Spleen (tissue), 11 donors: ENCODE results near the gene PPP1R16B. TPM values are rescaled to one million over a fixed set of nuclear protein-coding genes. Genes with fewer than 3 reads are reported as not detected.
A peak's percentile ranks its signal among the peaks of the same experiment; 100 is the strongest.

Source experiments
- DNase-seq: peaks from one replicate; pipeline ENCODE4 v3.0.0-alpha.2; 2020
- H3K27ac ChIP-seq, 8 donors: fragments of 200-600 bp; sonication (generic) in 7 of 8; 1 replicate in 4 of 8; 2 replicates in 4 of 8; pipeline versions ENCODE4 v1.5.0 to v1.8.0; 2016 to 2021; ENCODE audit warnings: inconsistent platforms in 4 of 8, mild to moderate bottlenecking in 4 of 8, moderate library complexity in 1 of 8
- H3K27me3 ChIP-seq, 7 donors: fragments of 200-600 bp; sonication (generic) in 6 of 7; replicated peaks in 1 of 7; 1 replicate in 4 of 7; 2 replicates in 3 of 7; pipeline versions ENCODE4 v1.5.0 to v1.8.0; 2016 to 2021; ENCODE audit warnings: inconsistent platforms in 3 of 7, mild to moderate bottlenecking in 1 of 7
- H3K36me3 ChIP-seq, 6 donors: fragments of 200-600 bp; sonication (generic) in 5 of 6; 1 replicate in 4 of 6; 2 replicates in 2 of 6; pipeline versions ENCODE4 v1.5.0 to v1.8.0; 2016 to 2021; ENCODE audit warnings: inconsistent platforms in 2 of 6
- H3K4me1 ChIP-seq, 6 donors: fragments of 200-600 bp; sonication (generic) in 5 of 6; 1 replicate in 3 of 6; 2 replicates in 3 of 6; pipeline versions ENCODE4 v1.5.0 to v1.8.0; 2016 to 2021; ENCODE audit warnings: inconsistent platforms in 3 of 6
- H3K4me3 ChIP-seq, 8 donors: fragments of 200-600 bp; sonication (generic) in 7 of 8; 1 replicate in 4 of 8; 2 replicates in 4 of 8; pipeline versions ENCODE4 v1.5.0 to v1.8.0; 2016 to 2021; ENCODE audit warnings: inconsistent platforms in 4 of 8, mild to moderate bottlenecking in 4 of 8, moderate library complexity in 2 of 8
- H3K9me3 ChIP-seq, 8 donors: fragments of 200-600 bp; sonication (generic) in 7 of 8; 1 replicate in 4 of 8; 2 replicates in 4 of 8; pipeline versions ENCODE4 v1.5.0 to v1.8.0; 2016 to 2021; ENCODE audit warnings: inconsistent platforms in 4 of 8
- POLR2A ChIP-seq, 3 donors: fragments of 450-650 bp; IDR thresholded peaks; one replicate each; pipeline ENCODE4 v1.5.1; 2017; ENCODE audit warnings: antibody characterized with exemption in 3 of 3, mild to moderate bottlenecking in 1 of 3
- POLR2AphosphoS5 ChIP-seq, 3 donors: sonication (generic); formaldehyde crosslinking; IDR thresholded peaks; one replicate each; pipeline ENCODE4 v1.5.1; 2017; ENCODE audit warnings: antibody characterized with exemption in 3 of 3
- WGBS, 5 donors: extraction: QIAGEN DNeasy Blood & Tissue Kit in 3 of 5; methylation state at CpG; one replicate each; pipeline versions ENCODE4 v1.1.5 to v1.1.7; 2013 to 2018; 5-methylcytosine and 5-hydroxymethylcytosine counted together
- intact Hi-C: fragments of 100-400 bp; cut with DNase I; formaldehyde crosslinking; loops from one replicate; pipeline ENCODE4 v1.15.0; 2023; ENCODE audit warnings: low total_unique reads
- polyA plus RNA-seq, 3 donors: library from polyadenylated mRNA; stranded (reverse); fragments of 200-250 nt; gene quantifications; one replicate each; pipeline ENCODE4 v1.2.1, GENCODE V29; 2013
- total RNA-seq, 7 donors: library from RNA; depleted of rRNA in 3 of 7; stranded (reverse); fragments of >200 nt in 3 of 7; fragmentation: NEBNext Ultra II Directional in 4 of 7; extraction: Animal tissue kit (Norgen Biotek cat#: 25700) in 4 of 7; gene quantifications; one replicate each; pipeline versions ENCODE4 v1.1.0 to v1.2.1, GENCODE V29; 2016 to 2021
- TF ChIP-seq, protein P1 (sequence below), 11 experiments: fragments of 200-600 bp in 7 of 11; fragments of 450-650 bp in 4 of 11; sonication (generic) in 4 of 11; IDR thresholded peaks in 8 of 11; conservative IDR thresholded peaks in 3 of 11; 1 replicate in 7 of 11; 2 replicates in 4 of 11; pipeline versions ENCODE4 v1.4.0 to v1.8.0; 2016 to 2021; ENCODE audit warnings: antibody characterized with exemption in 11 of 11, inconsistent platforms in 4 of 11, mild to moderate bottlenecking in 1 of 11
- donor health status: healthy with polysubstance abuse.
- donor health status: DM: no; HTN: no; CAD: no; lungs with moderate emphysema.
- donor health status: DM: no; HTN: no; CAD: no.
- donor health status: Bipolar disorder and iron deficiency.
- donor health status: healthy.
- donor health status: DM: no; HTN: no; CAD: no.
- donor health status: DM: yes; HTN: yes; CAD: no.

The PPP1R16B gene
- total and polyA plus RNA-seq, 10 donors: 16.0 to 66.0 (median 43.1) TPM

DNA sequence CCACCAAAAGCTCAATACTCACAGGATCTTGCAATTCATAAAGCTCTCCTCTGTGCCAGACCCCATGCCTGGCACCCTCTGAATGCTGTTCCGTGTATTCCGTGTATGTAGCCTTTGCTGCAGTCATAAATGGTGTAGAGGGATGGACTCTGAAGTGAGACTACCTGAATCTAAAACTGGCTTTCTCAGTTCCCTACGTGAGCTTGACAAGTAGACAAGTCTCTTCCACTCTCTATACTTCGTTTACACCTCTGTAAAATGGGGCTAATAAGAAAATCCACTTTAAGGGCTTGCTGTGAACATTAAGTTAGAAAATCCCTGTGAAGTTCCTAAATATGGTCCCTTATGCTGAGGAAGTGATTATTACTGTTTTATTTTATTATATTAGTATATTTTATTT is 31.5 kb downstream of the PPP1R16B start:
- intact Hi-C loops: no loop called here
- no peaks in the 10 kb centered on the region for H3K9me3 ChIP-seq
- 72 to 88% (median 78%) methylated on average over 4 of the region's 4 CpGs for WGBS, 5 donors

DNA sequence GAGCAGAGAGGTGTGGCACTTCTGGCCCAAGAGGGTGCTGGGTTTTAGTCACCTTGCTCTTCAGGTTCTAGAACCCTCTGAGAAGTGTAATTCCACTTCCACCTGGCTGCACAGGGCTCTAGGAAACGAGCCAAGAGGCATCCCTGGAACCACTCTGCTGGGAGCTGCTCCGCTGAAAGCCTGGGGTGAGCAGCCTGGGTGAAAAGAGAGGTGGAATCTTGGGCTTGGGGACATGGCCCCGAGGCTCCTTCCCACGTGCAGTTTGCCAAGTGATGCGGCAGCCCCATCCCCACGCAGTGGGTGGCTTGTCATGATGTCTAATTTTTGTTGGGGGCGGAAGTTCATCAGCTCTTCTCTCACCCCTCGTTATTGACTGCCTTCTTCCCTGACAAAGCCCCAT is 32.8 kb downstream of the PPP1R16B start:
- Histone ChIP-seq H3K4me1 (peaks cover 15 to 100% (median 52%) of the 10 kb centered on the region in 6 donors), H3K27me3 (no peaks in the 10 kb centered on the region), H3K36me3 (peaks cover 0 to 53% (median 28%) of the 10 kb centered on the region in 6 donors), H3K27ac (peak overlapping the region in 4 of 8 donors; percentile 6 to 89 (median 80)), H3K4me3 (no peak overlapping the region), H3K9me3 (no peaks in the 10 kb centered on the region)
- 82 to 93% (median 88%) methylated on average over 8 of the region's 8 CpGs for WGBS, 5 donors
- no peak for DNase-seq
- intact Hi-C loops: no loop called here
- TF ChIP-seq POLR2A (IDR thresholded peaks at IDR 0.05) (no peak), POLR2AphosphoS5 (IDR thresholded peaks at IDR 0.05) (no peak)
- TF ChIP-seq, protein P1, sequence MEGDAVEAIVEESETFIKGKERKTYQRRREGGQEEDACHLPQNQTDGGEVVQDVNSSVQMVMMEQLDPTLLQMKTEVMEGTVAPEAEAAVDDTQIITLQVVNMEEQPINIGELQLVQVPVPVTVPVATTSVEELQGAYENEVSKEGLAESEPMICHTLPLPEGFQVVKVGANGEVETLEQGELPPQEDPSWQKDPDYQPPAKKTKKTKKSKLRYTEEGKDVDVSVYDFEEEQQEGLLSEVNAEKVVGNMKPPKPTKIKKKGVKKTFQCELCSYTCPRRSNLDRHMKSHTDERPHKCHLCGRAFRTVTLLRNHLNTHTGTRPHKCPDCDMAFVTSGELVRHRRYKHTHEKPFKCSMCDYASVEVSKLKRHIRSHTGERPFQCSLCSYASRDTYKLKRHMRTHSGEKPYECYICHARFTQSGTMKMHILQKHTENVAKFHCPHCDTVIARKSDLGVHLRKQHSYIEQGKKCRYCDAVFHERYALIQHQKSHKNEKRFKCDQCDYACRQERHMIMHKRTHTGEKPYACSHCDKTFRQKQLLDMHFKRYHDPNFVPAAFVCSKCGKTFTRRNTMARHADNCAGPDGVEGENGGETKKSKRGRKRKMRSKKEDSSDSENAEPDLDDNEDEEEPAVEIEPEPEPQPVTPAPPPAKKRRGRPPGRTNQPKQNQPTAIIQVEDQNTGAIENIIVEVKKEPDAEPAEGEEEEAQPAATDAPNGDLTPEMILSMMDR (IDR thresholded peaks at IDR 0.05 in 8 of 11, conservative IDR thresholded peaks at IDR 0.05 in 3 of 11): no peak

More for the DNA sequence above, 31.5 kb downstream of the PPP1R16B start:
- Histone ChIP-seq H3K4me3 (no peak overlapping the region), H3K27me3 (no peaks in the 10 kb centered on the region), H3K27ac (peak overlapping the region in 2 of 8 donors; percentile 29 to 78), H3K4me1 (peaks cover 14 to 100% (median 51%) of the 10 kb centered on the region in 6 donors), H3K36me3 (peaks cover 0 to 58% (median 28%) of the 10 kb centered on the region in 6 donors)
- no peak for TF ChIP-seq POLR2AphosphoS5 (IDR thresholded peaks at IDR 0.05)
- no peak for DNase-seq

DNA sequence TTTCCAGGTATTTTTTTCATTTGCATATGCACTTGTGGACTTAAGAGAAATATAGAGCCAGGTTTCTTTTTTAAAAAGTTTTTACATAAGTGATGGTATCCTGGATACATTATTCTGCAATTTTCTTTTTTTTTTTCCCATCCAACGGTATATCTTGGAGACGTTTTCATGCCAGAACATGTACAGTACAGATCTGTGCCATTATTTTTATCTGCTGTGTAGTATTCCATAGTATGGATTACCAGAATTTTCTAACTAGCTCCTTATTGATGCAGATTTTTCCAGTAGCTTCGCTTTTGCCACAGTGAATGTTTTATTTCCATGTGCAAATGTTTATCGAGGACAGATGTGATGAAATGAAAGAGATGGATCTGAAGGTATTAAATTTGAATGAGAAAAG is 34.1 kb downstream of the PPP1R16B start:
- intact Hi-C loops: no loop called here
- WGBS, 5 donors: 92 to 97% (median 93%) methylated on average over 4 of the region's 4 CpGs
- no peaks in the 10 kb centered on the region for H3K9me3 ChIP-seq
- H3K27ac ChIP-seq: peak overlapping the region in 7 of 8 donors; percentile 21 to 89 (median 78)
- H3K27me3 ChIP-seq: no peaks in the 10 kb centered on the region
- H3K4me1 ChIP-seq: peaks cover 25 to 100% (median 54%) of the 10 kb centered on the region in 6 donors
- H3K36me3 ChIP-seq: peaks cover 0 to 50% (median 28%) of the 10 kb centered on the region in 6 donors
- no peak for DNase-seq
- TF ChIP-seq POLR2A (IDR thresholded peaks at IDR 0.05): no peak
- TF ChIP-seq POLR2AphosphoS5 (IDR thresholded peaks at IDR 0.05): no peak
- TF ChIP-seq, protein P1 (IDR thresholded peaks at IDR 0.05 in 8 of 11, conservative IDR thresholded peaks at IDR 0.05 in 3 of 11): no peak
- no peak overlapping the region for H3K4me3 ChIP-seq

DNA sequence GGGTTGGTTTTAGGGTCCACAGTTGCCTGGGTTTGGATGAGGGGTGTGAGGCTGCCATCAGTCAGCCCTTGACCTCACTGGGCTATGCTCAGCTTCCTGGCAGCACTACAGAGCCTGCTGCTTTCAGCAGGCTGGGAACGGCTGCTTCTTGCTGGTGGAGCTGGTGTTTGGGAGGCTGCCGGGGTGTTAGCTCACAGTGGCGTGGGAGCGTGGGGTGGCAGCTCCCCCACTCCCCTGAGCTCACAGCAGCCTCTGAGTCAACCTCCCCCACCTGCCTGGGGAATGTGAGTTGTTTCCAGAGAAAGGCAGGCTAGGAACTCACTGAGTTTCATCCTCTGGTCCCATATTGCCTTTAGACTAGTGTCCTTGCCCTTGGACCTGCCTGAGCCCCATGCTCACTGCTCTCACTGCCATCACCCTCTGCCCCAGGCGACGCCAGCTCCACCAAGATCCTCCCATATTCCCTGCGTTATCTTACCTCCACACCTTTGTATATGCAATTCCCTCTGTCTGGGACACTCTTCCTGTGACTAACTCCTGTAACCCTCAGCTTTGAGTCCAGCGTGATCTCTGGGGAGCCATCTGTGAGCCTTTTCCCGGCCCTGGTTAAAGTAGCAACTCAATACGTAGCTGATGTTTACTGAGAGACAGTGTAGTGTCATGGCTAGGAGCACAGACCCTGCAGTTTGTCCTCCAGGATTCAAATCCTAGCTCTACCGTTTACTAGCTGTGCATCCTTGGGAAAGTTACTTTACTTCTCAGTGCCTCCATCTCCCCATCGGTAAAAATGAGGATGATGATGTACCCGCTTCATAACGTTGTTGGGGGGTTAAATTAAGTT is 34.8 kb downstream of the PPP1R16B start:
- peaks cover 0 to 49% (median 28%) of the 10 kb centered on the region in 6 donors for H3K36me3 ChIP-seq
- no peak overlapping the region for H3K4me3 ChIP-seq
- TF ChIP-seq, protein P1 (IDR thresholded peaks at IDR 0.05 in 8 of 11, conservative IDR thresholded peaks at IDR 0.05 in 3 of 11): no peak
- peak in 1 of 3 donors; percentile 42 for TF ChIP-seq POLR2AphosphoS5 (IDR thresholded peaks at IDR 0.05)
- intact Hi-C loops: no loop called here
- 77 to 88% (median 82%) methylated on average over 14 of the region's 14 CpGs for WGBS, 5 donors
- no peaks in the 10 kb centered on the region for H3K9me3 ChIP-seq
- H3K4me1 ChIP-seq: peaks cover 25 to 100% (median 58%) of the 10 kb centered on the region in 6 donors
- no peaks in the 10 kb centered on the region for H3K27me3 ChIP-seq
- H3K27ac ChIP-seq: peak overlapping the region; percentile 21 to 89 (median 78)
- DNase-seq: no peak
